Fibroblast of lung (primary cell): ENCODE results near the gene ZNF644.

ENCODE experiments used
- CTCF ChIP-seq, 2 donors: IDR thresholded peaks in 1 of 2; conservative IDR thresholded peaks in 1 of 2; 1 replicate in 1 of 2; 2 replicates in 1 of 2; pipeline ENCODE4 v1.5.1; 2011 to 2012; ENCODE audit warnings: low read length in 2 of 2, control low read depth in 1 of 2, inconsistent platforms in 1 of 2, low read depth in 1 of 2, mild to moderate bottlenecking in 1 of 2
- EZH2 ChIP-seq: IDR thresholded peaks from 2 replicates; pipeline ENCODE4 v1.5.1; 2012; ENCODE audit warnings: low read length, control low read depth, mild to moderate bottlenecking; ENCODE audit errors: missing control alignments

- no peak for TF ChIP-seq CTCF (conservative IDR thresholded peaks at IDR 0.05 in 1 of 2, IDR thresholded peaks at IDR 0.05 in 1 of 2; ENCODE audit: low read depth in 1 of 2, low read length in 2 of 2)
- no peak for TF ChIP-seq EZH2
These were observed 140.8 kb downstream of the ZNF644 start for GRCh38 chr1:90881034-90881433.
